22Rv1 (cell line): ENCODE measurements around the gene GABRA4.

ENCODE experiments used
- H3K27ac ChIP-seq: fragments of 450-650 bp; 2 replicates; pipeline ENCODE4 v1.5.1; 2017
- CTCF ChIP-seq: fragments of 450-650 bp; IDR thresholded peaks from 2 replicates; pipeline ENCODE4 v1.5.1; 2017; ENCODE audit warnings: mild to moderate bottlenecking
- ZFX ChIP-seq: fragments of 450-650 bp; IDR thresholded peaks from 2 replicates; pipeline ENCODE4 v1.6.1; 2017; ENCODE audit warnings: antibody characterized with exemption, borderline replicate concordance

GABRA4 gene

GRCh38 chr4:46958742-46959488, 34.5 kb downstream of the GABRA4 start:
- no peak for TF ChIP-seq ZFX
- TF ChIP-seq CTCF = no peak
- no peak overlapping the region for H3K27ac ChIP-seq

GRCh38 chr4:46956451-46956850, 36.9 kb downstream of the GABRA4 start:
- TF ChIP-seq CTCF (no peak), ZFX (no peak)

GRCh38 chr4:46955601-46956000, 37.8 kb downstream of the GABRA4 start:
- TF ChIP-seq ZFX (no peak), CTCF (no peak)
- no peak overlapping the region for H3K27ac ChIP-seq

More at GRCh38 chr4:46956451-46956850, 36.9 kb downstream of the GABRA4 start:
- H3K27ac ChIP-seq = no peak overlapping the region

- TF ChIP-seq CTCF (no peak), ZFX (no peak)
- no peak overlapping the region for H3K27ac ChIP-seq
Measured at GRCh38 chr4:46954643-46955042, 38.7 kb downstream of the GABRA4 start.

GRCh38 chr4:46953564-46953963, 39.8 kb downstream of the GABRA4 start:
- TF ChIP-seq ZFX (no peak), CTCF (no peak)
- no peak overlapping the region for H3K27ac ChIP-seq

- H3K27ac ChIP-seq = no peak overlapping the region
Measured at GRCh38 chr4:46952451-46952850, 40.9 kb downstream of the GABRA4 start.

More at GRCh38 chr4:46952451-46952850, 40.9 kb downstream of the GABRA4 start:
- TF ChIP-seq CTCF (no peak), ZFX (no peak)
